Ishikawa (cell line): ENCODE measurements around the gene HAPLN2.

ENCODE experiments used
- CEBPB ChIP-seq: IDR thresholded peaks from 2 replicates; pipeline ENCODE4 v1.6.1; 2012
- EGR1 ChIP-seq: IDR thresholded peaks from 2 replicates; pipeline ENCODE4 v1.6.1; 2012
- EP300 ChIP-seq: IDR thresholded peaks from 2 replicates; pipeline ENCODE4 v1.6.1; 2012; ENCODE audit warnings: borderline replicate concordance
- MAX ChIP-seq: IDR thresholded peaks from 2 replicates; pipeline ENCODE4 v1.6.1; 2012
- RAD21 ChIP-seq: IDR thresholded peaks from 2 replicates; pipeline ENCODE4 v1.6.1; 2012; ENCODE audit warnings: low read depth
- TAF1 ChIP-seq: IDR thresholded peaks from 2 replicates; pipeline ENCODE4 v1.6.1; 2012; ENCODE audit warnings: low read depth, mild to moderate bottlenecking
- TCF12 ChIP-seq: IDR thresholded peaks from 2 replicates; pipeline ENCODE4 v1.6.1; 2012; ENCODE audit warnings: low read depth
- TEAD4 ChIP-seq: IDR thresholded peaks from 2 replicates; pipeline ENCODE4 v1.6.1; 2012
- YY1 ChIP-seq: IDR thresholded peaks from 2 replicates; pipeline ENCODE4 v1.6.1; 2012; ENCODE audit warnings: low read depth

GRCh38 chr1:156583821-156584622 is 35.2 kb upstream of the HAPLN2 start:
- TF ChIP-seq RAD21, result peak; percentile 86
- no peak for TF ChIP-seq YY1
- no peak for TF ChIP-seq CEBPB
- TF ChIP-seq MAX, result no peak
- no peak for TF ChIP-seq EGR1
- TF ChIP-seq TCF12, result no peak
- TF ChIP-seq EP300, result no peak
- TF ChIP-seq TEAD4, result no peak
- no peak for TF ChIP-seq TAF1
